ENCODE data around the gene PDE4D.

DNA sequence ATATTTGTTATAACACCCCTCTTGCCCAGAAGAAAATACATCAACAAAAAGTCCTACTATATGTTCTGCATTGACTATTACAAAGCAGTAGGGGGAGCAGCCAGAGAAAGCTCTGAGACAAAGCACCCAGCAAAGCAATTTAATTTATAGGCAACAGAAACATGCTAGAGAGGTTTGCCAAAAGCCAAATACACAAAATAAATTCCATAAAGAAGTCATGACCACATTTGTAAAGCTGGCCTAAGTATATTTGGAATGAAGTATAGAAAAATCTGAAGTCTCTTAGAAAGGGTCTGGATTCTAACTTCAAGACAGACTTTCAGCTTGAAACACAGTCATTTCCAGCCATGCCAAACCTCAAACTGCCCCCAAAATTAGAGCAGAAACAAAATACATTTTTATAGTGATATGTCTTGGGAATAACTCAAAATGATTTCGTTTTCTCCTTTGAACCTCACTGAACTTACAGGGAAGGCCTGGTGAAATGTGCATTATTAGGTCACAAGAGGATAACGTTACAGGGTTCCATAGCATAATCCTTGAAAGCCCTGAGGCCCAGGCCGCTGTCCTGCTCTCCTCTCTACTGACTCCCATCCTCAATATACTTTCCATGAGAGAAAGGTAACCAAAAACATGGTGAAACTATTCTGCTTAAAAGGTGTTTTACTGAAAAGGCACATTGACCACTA lies 858.9 kb downstream of the PDE4D start:
- no peak for TF ChIP-seq POLR2A (IDR thresholded peaks at IDR 0.05; ENCODE audit: low read depth, low read length)
- no peak for TF ChIP-seq POLR2AphosphoS5 (IDR thresholded peaks at IDR 0.05; ENCODE audit: low read depth, low read length)
- TF ChIP-seq TAF1 (IDR thresholded peaks at IDR 0.05; ENCODE audit: borderline replicate concordance, low read depth, low read length): no peak
